ENCODE results near the gene ZNF679.

- TF ChIP-seq, protein P1, sequence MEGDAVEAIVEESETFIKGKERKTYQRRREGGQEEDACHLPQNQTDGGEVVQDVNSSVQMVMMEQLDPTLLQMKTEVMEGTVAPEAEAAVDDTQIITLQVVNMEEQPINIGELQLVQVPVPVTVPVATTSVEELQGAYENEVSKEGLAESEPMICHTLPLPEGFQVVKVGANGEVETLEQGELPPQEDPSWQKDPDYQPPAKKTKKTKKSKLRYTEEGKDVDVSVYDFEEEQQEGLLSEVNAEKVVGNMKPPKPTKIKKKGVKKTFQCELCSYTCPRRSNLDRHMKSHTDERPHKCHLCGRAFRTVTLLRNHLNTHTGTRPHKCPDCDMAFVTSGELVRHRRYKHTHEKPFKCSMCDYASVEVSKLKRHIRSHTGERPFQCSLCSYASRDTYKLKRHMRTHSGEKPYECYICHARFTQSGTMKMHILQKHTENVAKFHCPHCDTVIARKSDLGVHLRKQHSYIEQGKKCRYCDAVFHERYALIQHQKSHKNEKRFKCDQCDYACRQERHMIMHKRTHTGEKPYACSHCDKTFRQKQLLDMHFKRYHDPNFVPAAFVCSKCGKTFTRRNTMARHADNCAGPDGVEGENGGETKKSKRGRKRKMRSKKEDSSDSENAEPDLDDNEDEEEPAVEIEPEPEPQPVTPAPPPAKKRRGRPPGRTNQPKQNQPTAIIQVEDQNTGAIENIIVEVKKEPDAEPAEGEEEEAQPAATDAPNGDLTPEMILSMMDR (IDR thresholded peaks at IDR 0.05; ENCODE audit: insufficient read depth, low read length, poor library complexity, severe bottlenecking) = peak; percentile 92
- no peak for TF ChIP-seq EZH2phosphoT487 (conservative IDR thresholded peaks at IDR 0.05; ENCODE audit: low read length)
Observed at GRCh38 chr7:64183126-64183742, 45.0 kb upstream of the ZNF679 start.
